22Rv1 (cell line): Measurements from ENCODE around the gene ELMOD3.
A peak's percentile ranks its signal among the peaks of the same experiment; 100 is the strongest.

Experiments used
- H3K27ac ChIP-seq: fragments of 450-650 bp; 2 replicates; pipeline ENCODE4 v1.5.1; 2017
- ZFX ChIP-seq: fragments of 450-650 bp; IDR thresholded peaks from 2 replicates; pipeline ENCODE4 v1.6.1; 2017; ENCODE audit warnings: antibody characterized with exemption, borderline replicate concordance
- TF ChIP-seq, protein P1 (sequence below): fragments of 450-650 bp; IDR thresholded peaks from 2 replicates; pipeline ENCODE4 v1.5.1; 2017; ENCODE audit warnings: mild to moderate bottlenecking

The ELMOD3 gene

GRCh38 chr2:85354286-85355072, at the start of gene ELMOD3, which contains the start of gene RETSAT:
TSS of gene ELMOD3 (plus strand) at chr2:85354769. CDS start at chr2:85357199, 2,430 bp downstream.
TSS of gene RETSAT (minus strand) at chr2:85354528. CDS start at chr2:85354507, 21 bp downstream.
- TF ChIP-seq, protein P1, sequence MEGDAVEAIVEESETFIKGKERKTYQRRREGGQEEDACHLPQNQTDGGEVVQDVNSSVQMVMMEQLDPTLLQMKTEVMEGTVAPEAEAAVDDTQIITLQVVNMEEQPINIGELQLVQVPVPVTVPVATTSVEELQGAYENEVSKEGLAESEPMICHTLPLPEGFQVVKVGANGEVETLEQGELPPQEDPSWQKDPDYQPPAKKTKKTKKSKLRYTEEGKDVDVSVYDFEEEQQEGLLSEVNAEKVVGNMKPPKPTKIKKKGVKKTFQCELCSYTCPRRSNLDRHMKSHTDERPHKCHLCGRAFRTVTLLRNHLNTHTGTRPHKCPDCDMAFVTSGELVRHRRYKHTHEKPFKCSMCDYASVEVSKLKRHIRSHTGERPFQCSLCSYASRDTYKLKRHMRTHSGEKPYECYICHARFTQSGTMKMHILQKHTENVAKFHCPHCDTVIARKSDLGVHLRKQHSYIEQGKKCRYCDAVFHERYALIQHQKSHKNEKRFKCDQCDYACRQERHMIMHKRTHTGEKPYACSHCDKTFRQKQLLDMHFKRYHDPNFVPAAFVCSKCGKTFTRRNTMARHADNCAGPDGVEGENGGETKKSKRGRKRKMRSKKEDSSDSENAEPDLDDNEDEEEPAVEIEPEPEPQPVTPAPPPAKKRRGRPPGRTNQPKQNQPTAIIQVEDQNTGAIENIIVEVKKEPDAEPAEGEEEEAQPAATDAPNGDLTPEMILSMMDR: no peak
- no peak for TF ChIP-seq ZFX
- H3K27ac ChIP-seq: peak within 1 kb of the TSS; percentile 74

DNA sequence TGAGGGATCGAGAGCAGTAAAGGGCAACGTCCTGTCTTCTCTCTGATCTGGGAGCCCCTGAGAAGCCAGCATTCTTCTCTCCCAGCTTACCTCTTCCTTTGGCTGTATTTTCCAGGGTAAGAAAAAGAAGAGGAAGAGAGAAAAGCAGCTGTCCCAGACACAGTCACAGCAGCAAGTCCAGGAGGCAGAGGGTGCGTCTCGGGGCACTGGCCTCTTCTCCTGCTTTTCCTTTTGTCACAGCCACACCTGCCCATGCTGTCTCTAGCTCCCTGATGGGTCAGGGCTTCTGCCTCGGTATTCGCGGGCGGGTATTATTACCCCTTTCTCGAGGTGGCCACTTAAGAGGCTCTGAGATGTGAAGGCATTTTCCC, 47.1 kb upstream of the ELMOD3 start:
- H3K27ac ChIP-seq: no peak overlapping the region
- TF ChIP-seq, protein P1: no peak
- TF ChIP-seq ZFX: no peak

GRCh38 chr2:85308201-85308600, 46.4 kb upstream of the ELMOD3 start:
- TF ChIP-seq, protein P1: no peak
- TF ChIP-seq ZFX: no peak
- H3K27ac ChIP-seq: no peak overlapping the region

- no peak for TF ChIP-seq ZFX
- TF ChIP-seq, protein P1: no peak
- H3K27ac ChIP-seq: no peak overlapping the region
These were observed 45.5 kb upstream of the ELMOD3 start for GRCh38 chr2:85308896-85309555.

- no peak overlapping the region for H3K27ac ChIP-seq
- no peak for TF ChIP-seq ZFX
- TF ChIP-seq, protein P1: no peak
These were observed 44.8 kb upstream of the ELMOD3 start for GRCh38 chr2:85309699-85310321.

- H3K27ac ChIP-seq: no peak overlapping the region
- no peak for TF ChIP-seq ZFX
- TF ChIP-seq, protein P1: no peak
These were observed 44.2 kb upstream of the ELMOD3 start for GRCh38 chr2:85310330-85310729.
